ENCODE data around the gene VSTM4.

DNA sequence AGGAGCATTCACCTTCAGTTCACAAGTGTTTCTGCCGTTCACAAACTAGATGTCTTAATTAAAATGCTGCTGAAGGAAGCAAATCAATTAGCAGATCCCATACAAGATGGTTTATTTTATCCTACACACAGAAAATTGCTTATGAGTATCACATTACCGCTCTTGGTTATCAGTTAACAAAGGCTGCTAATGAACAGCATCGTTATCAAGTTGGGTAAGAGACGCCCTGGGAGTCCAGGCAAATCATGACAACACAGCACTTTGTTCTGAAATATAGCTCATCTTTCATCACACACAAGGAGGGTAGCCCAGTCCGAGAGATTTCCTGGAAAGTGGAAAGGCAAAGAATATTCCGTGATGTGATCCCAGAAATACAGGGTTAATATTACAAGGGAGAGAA, 39.3 kb upstream of the VSTM4 start:
- TF ChIP-seq NR3C1 (CRISPR knock-in tag; IDR thresholded peaks at IDR 0.05) (no peak), SP2 (IDR thresholded peaks at IDR 0.05; ENCODE audit: extremely low read depth, low read depth, low read length, poor library complexity, severe bottlenecking) (no peak)
